ENCODE measurements around the gene LRRD1. TPM values are rescaled to one million over a fixed set of nuclear protein-coding genes. Genes with fewer than 3 reads are reported as not detected.

LRRD1 gene
- total RNA-seq = under 1 TPM in 3 of 4 donors, not detected in 1; 0.13 to 0.29 (median 0.20) TPM

DNA sequence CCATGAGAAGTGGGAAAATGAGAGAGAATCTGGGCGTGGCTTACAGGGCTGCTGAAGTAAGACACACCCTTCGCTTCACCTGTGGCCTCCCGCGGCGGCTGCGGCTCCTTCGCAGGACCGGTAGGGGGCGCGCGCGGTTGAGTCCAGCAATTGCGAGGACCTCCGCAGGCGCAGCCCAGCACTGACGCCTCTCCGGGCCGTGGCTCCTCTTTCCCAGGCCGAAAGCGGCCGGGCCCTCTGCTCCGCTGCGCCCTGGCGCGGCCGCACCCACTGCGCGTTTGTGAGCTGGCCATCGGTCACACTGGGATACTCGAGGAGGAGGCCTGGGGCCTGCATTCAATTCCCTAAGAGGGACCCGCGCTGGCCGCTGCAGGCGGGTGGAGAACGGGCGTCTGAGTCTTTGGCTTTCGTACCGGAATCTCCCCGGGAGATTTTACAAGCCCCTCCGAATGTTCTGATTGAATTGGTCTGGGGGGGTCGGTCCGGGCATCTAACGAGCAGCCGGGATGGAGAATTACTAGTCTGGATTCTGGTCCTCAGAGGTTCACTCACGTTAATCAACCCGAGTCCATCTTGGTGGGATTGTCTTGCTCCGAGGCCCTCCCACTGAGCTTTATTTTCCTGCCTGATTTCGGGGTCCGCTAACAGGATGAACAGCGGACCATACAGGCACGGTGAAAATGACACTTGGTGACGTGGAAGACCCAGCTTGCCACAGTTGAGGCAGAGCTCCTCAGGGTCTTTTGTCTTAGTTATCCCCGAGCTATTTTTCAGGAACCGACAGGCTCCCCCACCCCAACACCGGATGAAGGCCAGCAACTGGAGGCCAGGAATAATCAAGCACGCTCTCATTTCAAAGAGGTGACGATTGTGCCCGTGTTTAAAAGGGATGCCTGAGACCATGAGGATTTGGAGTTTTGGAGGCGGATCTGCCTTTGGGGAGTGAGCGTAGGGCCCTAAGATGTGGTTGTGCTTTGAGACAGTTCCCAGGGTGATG is at the start of gene LRRD1:
TSS of gene LRRD1 (minus strand) at position 215 of the 997 bp plus-strand sequence. CDS start 13,940 bp downstream, outside the sequence.
- peak within 1 kb of the TSS; percentile 65 to 77 (median 73) for H3K27ac ChIP-seq
- H3K4me3 ChIP-seq (replicated peaks in 1 of 3) = peak within 1 kb of the TSS in 2 of 3 donors; percentile 32 to 33
- peak; percentile 94 for DNase-seq
- no peaks in the 10 kb centered on the region for H3K9me3 ChIP-seq
- H3K4me1 ChIP-seq = no peaks in the 10 kb centered on the region
- peak in 1 of 2 donors; percentile 66 for TF ChIP-seq POLR2A (IDR thresholded peaks at IDR 0.05)
- TF ChIP-seq, protein P1, sequence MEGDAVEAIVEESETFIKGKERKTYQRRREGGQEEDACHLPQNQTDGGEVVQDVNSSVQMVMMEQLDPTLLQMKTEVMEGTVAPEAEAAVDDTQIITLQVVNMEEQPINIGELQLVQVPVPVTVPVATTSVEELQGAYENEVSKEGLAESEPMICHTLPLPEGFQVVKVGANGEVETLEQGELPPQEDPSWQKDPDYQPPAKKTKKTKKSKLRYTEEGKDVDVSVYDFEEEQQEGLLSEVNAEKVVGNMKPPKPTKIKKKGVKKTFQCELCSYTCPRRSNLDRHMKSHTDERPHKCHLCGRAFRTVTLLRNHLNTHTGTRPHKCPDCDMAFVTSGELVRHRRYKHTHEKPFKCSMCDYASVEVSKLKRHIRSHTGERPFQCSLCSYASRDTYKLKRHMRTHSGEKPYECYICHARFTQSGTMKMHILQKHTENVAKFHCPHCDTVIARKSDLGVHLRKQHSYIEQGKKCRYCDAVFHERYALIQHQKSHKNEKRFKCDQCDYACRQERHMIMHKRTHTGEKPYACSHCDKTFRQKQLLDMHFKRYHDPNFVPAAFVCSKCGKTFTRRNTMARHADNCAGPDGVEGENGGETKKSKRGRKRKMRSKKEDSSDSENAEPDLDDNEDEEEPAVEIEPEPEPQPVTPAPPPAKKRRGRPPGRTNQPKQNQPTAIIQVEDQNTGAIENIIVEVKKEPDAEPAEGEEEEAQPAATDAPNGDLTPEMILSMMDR (IDR thresholded peaks at IDR 0.05) = peak; percentile 87 to 100 (median 97)
- no peaks in the 10 kb centered on the region for H3K27me3 ChIP-seq
- 13 to 15% methylated on average over 34 to 39 of the region's 60 CpGs for WGBS, 2 donors
- no peaks in the 10 kb centered on the region for H3K36me3 ChIP-seq
- intact Hi-C loops (cut with DNase I) = no loop called here

DNA sequence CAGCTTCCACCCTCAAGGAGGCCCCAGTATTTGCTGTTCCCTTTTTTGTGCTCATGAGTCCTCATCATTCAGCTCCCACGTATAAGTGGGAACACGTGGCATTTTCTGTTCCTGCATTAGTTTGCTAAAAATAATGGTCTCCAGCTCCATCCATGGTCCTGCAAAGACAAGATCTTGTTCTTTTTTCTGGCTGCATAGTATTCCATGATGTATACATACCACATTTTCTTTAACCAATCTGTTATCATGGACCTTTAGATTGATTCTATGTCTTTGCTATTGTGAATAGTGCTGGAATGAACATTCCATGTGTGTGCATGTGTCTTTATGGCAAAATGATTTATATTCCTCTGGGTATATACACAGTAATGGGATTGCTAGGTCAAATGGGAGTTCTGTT is 49.8 kb upstream of the LRRD1 start:
- H3K27me3 ChIP-seq = no peaks in the 10 kb centered on the region
- H3K27ac ChIP-seq = no peak overlapping the region
- 97% methylated on average over 2 of the region's 2 CpGs for WGBS, 2 donors
- intact Hi-C loops (cut with DNase I) = no loop called here
- H3K36me3 ChIP-seq = peaks cover 25 to 48% of the 10 kb centered on the region in 2 donors
- TF ChIP-seq, protein P1 (IDR thresholded peaks at IDR 0.05) = no peak
- TF ChIP-seq POLR2A (IDR thresholded peaks at IDR 0.05) = no peak
- DNase-seq = no peak
- H3K4me3 ChIP-seq (replicated peaks in 1 of 3) = no peak overlapping the region
- no peaks in the 10 kb centered on the region for H3K9me3 ChIP-seq
- H3K4me1 ChIP-seq = no peaks in the 10 kb centered on the region

DNA sequence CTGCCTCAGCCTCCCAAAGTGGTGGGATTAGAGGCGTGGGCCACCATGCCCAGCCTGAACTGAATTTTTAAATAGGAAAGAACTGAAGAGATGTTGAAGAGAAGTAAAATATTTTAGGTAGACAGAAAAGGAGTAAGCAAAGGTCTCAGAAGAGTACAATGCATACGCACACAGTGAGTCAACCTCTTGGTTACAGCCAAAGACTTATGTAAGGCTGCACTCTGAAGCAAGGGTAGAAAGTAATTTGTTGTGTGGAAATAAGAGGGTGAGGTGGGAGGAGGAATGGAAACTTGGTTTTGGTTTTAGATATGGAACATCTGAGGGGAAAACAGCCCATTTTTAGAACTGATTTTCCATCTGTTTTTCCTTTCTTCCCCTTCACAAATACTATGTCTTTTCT is 49.2 kb upstream of the LRRD1 start:
- TF ChIP-seq, protein P1 (IDR thresholded peaks at IDR 0.05) = no peak
- TF ChIP-seq POLR2A (IDR thresholded peaks at IDR 0.05) = no peak
- WGBS, 2 donors = 98 to 99% methylated on average over 2 of the region's 2 CpGs
- Histone ChIP-seq H3K36me3 (peaks cover 25 to 48% of the 10 kb centered on the region in 2 donors), H3K27me3 (no peaks in the 10 kb centered on the region), H3K27ac (no peak overlapping the region), H3K4me1 (no peaks in the 10 kb centered on the region), H3K9me3 (no peaks in the 10 kb centered on the region), H3K4me3 (replicated peaks in 1 of 3) (no peak overlapping the region)
- no peak for DNase-seq
- intact Hi-C loops (cut with DNase I) = no loop called here

DNA sequence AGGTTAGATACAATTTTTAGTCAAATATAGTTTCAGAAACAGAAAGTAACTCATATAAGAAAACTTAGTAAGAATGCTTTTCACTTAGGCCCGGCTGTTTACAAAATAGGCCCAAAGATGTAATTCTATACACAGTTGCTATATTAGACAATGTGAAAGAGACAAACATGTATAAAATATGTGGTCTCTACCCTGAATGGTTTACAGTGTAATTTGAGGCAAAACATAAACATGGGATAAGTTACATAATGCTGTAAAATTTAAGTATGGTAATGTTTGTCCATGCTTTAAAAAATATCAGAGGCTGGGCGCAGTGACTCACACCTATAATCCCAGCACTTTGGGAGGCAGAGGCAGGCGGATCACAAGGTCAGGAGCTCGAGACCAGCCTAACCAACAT is 48.0 kb upstream of the LRRD1 start:
- Histone ChIP-seq H3K4me3 (replicated peaks in 1 of 3) (no peak overlapping the region), H3K27me3 (no peaks in the 10 kb centered on the region), H3K27ac (no peak overlapping the region), H3K4me1 (no peaks in the 10 kb centered on the region), H3K36me3 (peaks cover 25 to 49% of the 10 kb centered on the region in 2 donors), H3K9me3 (no peaks in the 10 kb centered on the region)
- TF ChIP-seq, protein P1 (IDR thresholded peaks at IDR 0.05) = no peak
- TF ChIP-seq POLR2A (IDR thresholded peaks at IDR 0.05) = no peak
- intact Hi-C loops (cut with DNase I) = no loop called here
- WGBS, 2 donors = 93 to 94% methylated on average over 4 of the region's 4 CpGs
- no peak for DNase-seq

DNA sequence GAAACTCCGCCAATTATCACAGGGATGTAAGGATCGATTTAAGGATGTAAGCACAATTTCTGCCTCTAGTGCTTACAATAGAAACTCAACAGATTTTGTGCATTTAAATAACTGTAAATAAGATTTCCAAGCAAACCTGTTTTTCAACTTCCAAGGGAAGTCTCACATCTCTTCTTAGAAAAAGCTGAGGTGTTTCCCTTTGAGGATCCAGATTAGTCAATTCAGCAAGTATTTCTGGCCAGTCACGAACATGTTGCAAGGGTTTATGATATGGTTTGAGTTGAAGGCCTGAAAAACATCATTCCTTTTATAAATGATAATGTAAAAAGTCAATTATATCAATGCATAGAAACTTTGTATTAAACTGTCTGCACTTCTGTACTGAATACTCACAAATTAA is 42.8 kb upstream of the LRRD1 start:
- no peak for TF ChIP-seq POLR2A (IDR thresholded peaks at IDR 0.05)
- TF ChIP-seq, protein P1 (IDR thresholded peaks at IDR 0.05) = no peak
- H3K4me1 ChIP-seq = no peaks in the 10 kb centered on the region
- H3K27ac ChIP-seq = no peak overlapping the region
- H3K36me3 ChIP-seq = peaks cover 50 to 69% of the 10 kb centered on the region in 2 donors
- H3K27me3 ChIP-seq = no peaks in the 10 kb centered on the region
- WGBS, 2 donors = 96 to 97% methylated on average over 3 of the region's 3 CpGs
- no peaks in the 10 kb centered on the region for H3K9me3 ChIP-seq
- no peak for DNase-seq
- intact Hi-C loops (cut with DNase I) = no loop called here
- H3K4me3 ChIP-seq (replicated peaks in 1 of 3) = no peak overlapping the region
